ENCODE measurements around the gene PDE6G.

The PDE6G gene

GRCh38 chr17:81612172-81612970, 44.0 kb downstream of the PDE6G start:
- no peak overlapping the region for H3K4me3 ChIP-seq (ENCODE audit: severe bottlenecking)
- H3K27ac ChIP-seq (ENCODE audit: poor library complexity, severe bottlenecking) = no peak overlapping the region
- H3K27me3 ChIP-seq (ENCODE audit: insufficient read depth, poor library complexity, severe bottlenecking) = no peaks in the 10 kb centered on the region
- H3K4me1 ChIP-seq (ENCODE audit: insufficient read depth, poor library complexity, severe bottlenecking) = no peaks in the 10 kb centered on the region
- DNase-seq (ENCODE audit: low spot score) (no peak), ATAC-seq (ENCODE audit: low read depth) (no peak)
- peaks cover 85% of the 10 kb centered on the region for H3K36me3 ChIP-seq (ENCODE audit: low read depth)
- no peaks in the 10 kb centered on the region for H3K9me3 ChIP-seq (ENCODE audit: severe bottlenecking)
- no peak for TF ChIP-seq CTCF (IDR thresholded peaks at IDR 0.05; ENCODE audit: poor library complexity, severe bottlenecking)

- no peak for DNase-seq (ENCODE audit: low spot score)
- ATAC-seq (ENCODE audit: low read depth) = no peak
- TF ChIP-seq CTCF (IDR thresholded peaks at IDR 0.05; ENCODE audit: poor library complexity, severe bottlenecking) = no peak
- H3K9me3 ChIP-seq (ENCODE audit: severe bottlenecking) = no peaks in the 10 kb centered on the region
- peaks cover 85% of the 10 kb centered on the region for H3K36me3 ChIP-seq (ENCODE audit: low read depth)
- H3K27ac ChIP-seq (ENCODE audit: poor library complexity, severe bottlenecking) = no peak overlapping the region
- H3K27me3 ChIP-seq (ENCODE audit: insufficient read depth, poor library complexity, severe bottlenecking) = no peaks in the 10 kb centered on the region
- no peaks in the 10 kb centered on the region for H3K4me1 ChIP-seq (ENCODE audit: insufficient read depth, poor library complexity, severe bottlenecking)
- no peak overlapping the region for H3K4me3 ChIP-seq (ENCODE audit: severe bottlenecking)
Observed at GRCh38 chr17:81609541-81610311, 46.6 kb downstream of the PDE6G start.

GRCh38 chr17:81608605-81609004, 47.7 kb downstream of the PDE6G start:
- ATAC-seq (ENCODE audit: low read depth) = no peak
- Histone ChIP-seq H3K4me3 (ENCODE audit: severe bottlenecking) (no peak overlapping the region), H3K27me3 (ENCODE audit: insufficient read depth, poor library complexity, severe bottlenecking) (no peaks in the 10 kb centered on the region), H3K9me3 (ENCODE audit: severe bottlenecking) (no peaks in the 10 kb centered on the region), H3K27ac (ENCODE audit: poor library complexity, severe bottlenecking) (no peak overlapping the region), H3K36me3 (ENCODE audit: low read depth) (peaks cover 87% of the 10 kb centered on the region), H3K4me1 (ENCODE audit: insufficient read depth, poor library complexity, severe bottlenecking) (no peaks in the 10 kb centered on the region)
- no peak for TF ChIP-seq CTCF (IDR thresholded peaks at IDR 0.05; ENCODE audit: poor library complexity, severe bottlenecking)
- DNase-seq (ENCODE audit: low spot score) = no peak

- H3K36me3 ChIP-seq (ENCODE audit: low read depth) = peaks cover 87% of the 10 kb centered on the region
- no peaks in the 10 kb centered on the region for H3K27me3 ChIP-seq (ENCODE audit: insufficient read depth, poor library complexity, severe bottlenecking)
- no peak overlapping the region for H3K4me3 ChIP-seq (ENCODE audit: severe bottlenecking)
- H3K4me1 ChIP-seq (ENCODE audit: insufficient read depth, poor library complexity, severe bottlenecking) = no peaks in the 10 kb centered on the region
- DNase-seq (ENCODE audit: low spot score) (no peak), ATAC-seq (ENCODE audit: low read depth) (no peak)
- no peak overlapping the region for H3K27ac ChIP-seq (ENCODE audit: poor library complexity, severe bottlenecking)
- TF ChIP-seq CTCF (IDR thresholded peaks at IDR 0.05; ENCODE audit: poor library complexity, severe bottlenecking) = no peak
- no peaks in the 10 kb centered on the region for H3K9me3 ChIP-seq (ENCODE audit: severe bottlenecking)
Observed at GRCh38 chr17:81608082-81608481, 48.3 kb downstream of the PDE6G start.
